ENCODE results near the gene EVA1B. TPM values are rescaled to one million over a fixed set of nuclear protein-coding genes. Genes with fewer than 3 reads are reported as not detected.

Gene EVA1B, protein sequence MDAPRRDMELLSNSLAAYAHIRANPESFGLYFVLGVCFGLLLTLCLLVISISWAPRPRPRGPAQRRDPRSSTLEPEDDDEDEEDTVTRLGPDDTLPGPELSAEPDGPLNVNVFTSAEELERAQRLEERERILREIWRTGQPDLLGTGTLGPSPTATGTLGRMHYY
- total RNA-seq: 234 and 597 TPM in 2 replicates

GRCh38 chr1:36323636-36324352, at the start of gene EVA1B:
Gene EVA1B (minus strand): TSS chr1:36323645. CDS start chr1:36323037, 608 bp downstream.

DNA sequence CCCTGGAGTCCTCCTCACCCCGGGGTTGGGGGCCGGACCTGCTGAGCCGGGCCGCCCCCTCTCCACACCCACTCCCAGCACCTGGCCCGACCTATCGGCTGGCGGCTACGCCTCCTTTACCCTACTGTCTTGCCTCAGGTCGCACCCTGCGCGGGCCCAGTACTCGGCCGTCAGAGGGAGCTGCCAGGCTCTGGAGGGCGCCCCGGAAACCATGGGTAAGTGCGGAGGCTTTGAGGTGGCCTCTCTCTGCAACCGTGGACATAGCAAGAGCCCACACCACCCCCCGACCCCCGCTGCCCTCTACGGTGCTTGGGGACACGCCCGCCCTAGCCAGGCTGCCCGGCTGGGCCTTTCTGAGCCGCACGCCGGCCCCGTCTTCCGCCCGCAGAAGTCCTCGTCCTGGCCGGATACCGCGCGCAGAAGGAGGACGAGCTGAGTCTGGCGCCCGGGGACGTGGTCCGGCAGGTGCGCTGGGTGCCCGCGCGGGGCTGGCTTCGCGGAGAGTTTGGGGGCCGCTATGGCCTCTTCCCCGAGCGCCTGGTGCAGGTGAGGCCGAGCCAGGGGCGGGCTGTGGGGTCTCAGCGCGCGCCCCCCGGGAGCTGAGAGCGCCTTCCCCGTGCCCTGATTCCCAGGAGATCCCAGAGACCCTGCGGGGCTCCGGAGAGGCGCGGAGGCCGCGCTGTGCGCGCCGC, 17.1 kb downstream of the EVA1B start, which contains the start of gene SH3D21:
SH3D21 (plus strand) TSS at position 159 of the 692 bp plus-strand sequence; CDS start at position 212, 53 bp downstream.

Other genes starting within 250 kb of the EVA1B start
- 0.33 and 0.51 TPM in 2 replicates for gene TEKT2, start 239.6 kb downstream of the EVA1B start, total RNA-seq
- gene ADPRS, start 234.8 kb downstream of the EVA1B start, total RNA-seq: 47.8 and 53.0 TPM in 2 replicates
- gene COL8A2, start 198.4 kb downstream of the EVA1B start, total RNA-seq: 1.5 and 5.7 TPM in 2 replicates
- 60.6 and 64.2 TPM in 2 replicates for gene TRAPPC3, start 174.2 kb downstream of the EVA1B start, total RNA-seq
- 153 and 226 TPM in 2 replicates for gene MAP7D1, start 167.5 kb downstream of the EVA1B start, total RNA-seq
- gene THRAP3, start 99.2 kb downstream of the EVA1B start, total RNA-seq: 79.4 and 108 TPM in 2 replicates
- gene SH3D21, start 17.3 kb downstream of the EVA1B start, total RNA-seq: 3.5 and 3.7 TPM in 2 replicates
- gene STK40, start 62.3 kb upstream of the EVA1B start, total RNA-seq: 24.8 and 25.1 TPM in 2 replicates
- gene LSM10, start 74.3 kb upstream of the EVA1B start, total RNA-seq: 45.0 and 56.5 TPM in 2 replicates
- gene OSCP1, start 126.8 kb upstream of the EVA1B start, total RNA-seq: 7.5 and 12.0 TPM in 2 replicates
- 95.6 and 145 TPM in 2 replicates for gene MRPS15, start 140.7 kb upstream of the EVA1B start, total RNA-seq
- gene CSF3R, start 159.3 kb upstream of the EVA1B start, total RNA-seq: not detected in 2 replicates

Measured in mesangial cell (primary cell).